K562 (cell line): ENCODE data around the gene CNOT9. TPM values are rescaled to one million over a fixed set of nuclear protein-coding genes. Genes with fewer than 3 reads are reported as not detected.

Source experiments
- ATAC-seq: fragments of 200-7000 bp; cut with Tn5 transposase; 3 replicates; pipeline ENCODE4 v1.9.1; 2020; ENCODE audit warnings: moderate library complexity
- BruUV-seq: library from RNA; stranded (reverse); fragments of 400-500 nt; replicated peaks from 2 replicates; lab custom pipeline; 2021; lab: Mats Ljungman, UMichigan
- CTCF ChIA-PET: fragments of 300-600 bp; formaldehyde crosslinking; extraction: SDS; loops from one replicate; lab custom pipeline; 2021; ENCODE audit warnings: low intra/inter-chr PET ratio; lab: Yijun Ruan, JAX
- POLR2A ChIA-PET: fragments of 300-600, 350-650 bp; sonication (Branson Sonifier 250); formaldehyde crosslinking; extraction: SDS; loops from one replicate; lab custom pipeline; 2021; ENCODE audit warnings: antibody characterized with exemption, inconsistent platforms; lab: Yijun Ruan, JAX
- DNase-seq, 4 experiments: peaks; one replicate each; pipeline versions ENCODE4 v3.0.0 to v3.0.0-alpha.2; 2011 to 2018; ENCODE audit warnings: low spot score in 3 of 4, mixed read lengths in 3 of 4; ENCODE audit errors: extremely low read depth in 1 of 4
- FAIRE-seq: peaks from 2 replicates; lab custom pipeline; 2011; peaks lifted over from hg19 to GRCh38; lab: Jason Lieb, UNC
- H2AFZ ChIP-seq: 2 replicates; pipeline ENCODE4 v1.6.0; 2011; ENCODE audit warnings: low read depth, low read length, control low read depth, inconsistent platforms
- H3K27ac ChIP-seq: fragments of 200-600 bp; 3 replicates; pipeline ENCODE4 v1.8.0; 2011; ENCODE audit warnings: low read depth, mild to moderate bottlenecking, control low read depth, inconsistent platforms, low read length, moderate library complexity, mixed read lengths; ENCODE audit errors: extremely low read depth
- H3K27me3 ChIP-seq, 2 experiments: fragments of 300-600 bp in 1 of 2; 2 replicates in 1 of 2; 3 replicates in 1 of 2; pipeline versions ENCODE4 v1.6.0 to v1.8.0; 2011; ENCODE audit warnings: inconsistent platforms in 2 of 2, low read length in 2 of 2, mild to moderate bottlenecking in 1 of 2, mixed read lengths in 1 of 2, moderate library complexity in 1 of 2; ENCODE audit not compliant: control insufficient read depth in 2 of 2, insufficient read depth in 2 of 2
- H3K36me3 ChIP-seq: fragments of 300-600 bp; 3 replicates; pipeline ENCODE4 v1.8.0; 2011; ENCODE audit warnings: mild to moderate bottlenecking, low read length, inconsistent platforms; ENCODE audit not compliant: control insufficient read depth, insufficient read depth
- H3K4me1 ChIP-seq, 2 experiments: fragments of 200-600 bp in 1 of 2; replicated peaks in 1 of 2; 2 replicates in 1 of 2; 3 replicates in 1 of 2; pipeline versions ENCODE4 v1.5.1 to v1.8.0; 2011; ENCODE audit warnings: inconsistent platforms in 2 of 2, low read length in 2 of 2, mild to moderate bottlenecking in 1 of 2, mixed read lengths in 1 of 2, moderate library complexity in 1 of 2; ENCODE audit not compliant: control insufficient read depth in 2 of 2, insufficient read depth in 2 of 2
- H3K4me2 ChIP-seq: 2 replicates; pipeline ENCODE4 v1.6.1; 2011; ENCODE audit warnings: low read length, control low read depth, inconsistent platforms, mixed read lengths; ENCODE audit not compliant: insufficient read depth
- H3K4me3 ChIP-seq: fragments of 200-600 bp; sonication (generic), shearing (Covaris generic); 2 replicates; pipeline ENCODE4 v1.5.1; 2016; ENCODE audit warnings: control low read depth, inconsistent platforms
- H3K79me2 ChIP-seq: fragments of 200-600 bp; 3 replicates; pipeline ENCODE4 v1.8.0; 2011; ENCODE audit warnings: low read length, inconsistent platforms; ENCODE audit not compliant: control insufficient read depth, insufficient read depth
- H3K9ac ChIP-seq, 2 experiments: 2 replicates each; pipeline versions ENCODE4 v1.6.0 to v1.6.1; 2011; ENCODE audit warnings: low read depth in 2 of 2, low read length in 2 of 2, control low read depth in 1 of 2, inconsistent platforms in 1 of 2, mild to moderate bottlenecking in 1 of 2, mixed read lengths in 1 of 2; ENCODE audit not compliant: insufficient read depth in 1 of 2
- H3K9me1 ChIP-seq: one replicate; pipeline ENCODE4 v1.6.0; 2011; ENCODE audit warnings: inconsistent platforms, mild to moderate bottlenecking, low read length, moderate library complexity; ENCODE audit not compliant: control insufficient read depth, insufficient read depth
- H3K9me3 ChIP-seq: replicated peaks from 2 replicates; pipeline ENCODE4 v1.5.1; 2011; ENCODE audit warnings: low read depth, low read length, inconsistent platforms; ENCODE audit not compliant: control insufficient read depth, insufficient read depth
- H4K20me1 ChIP-seq: replicated peaks from 2 replicates; pipeline ENCODE4 v1.6.1; 2011; ENCODE audit warnings: low read length, inconsistent platforms, mixed read lengths; ENCODE audit not compliant: control insufficient read depth, insufficient read depth
- CBFA2T2 ChIP-seq: fragments of 450-650 bp; conservative IDR thresholded peaks from 2 replicates; pipeline ENCODE4 v1.6.1; 2017; ENCODE audit warnings: mild to moderate bottlenecking
- HMG20A ChIP-seq: fragments of 450-650 bp; formaldehyde crosslinking; conservative IDR thresholded peaks from 2 replicates; pipeline ENCODE4 v1.4.0; 2020; ENCODE audit warnings: mild to moderate bottlenecking, mixed read lengths
- SLC30A9 ChIP-seq: fragments of 250-450 bp; sonication (Bioruptor Pico); IDR thresholded peaks from 2 replicates; pipeline ENCODE4 v1.8.0; 2022; ENCODE audit warnings: mild to moderate bottlenecking, moderate library complexity
- ZNF121 ChIP-seq: sonication (generic); formaldehyde crosslinking; conservative IDR thresholded peaks from 2 replicates; pipeline ENCODE4 v1.8.0; 2022; ENCODE audit warnings: missing genetic modification reagents
- ZNF23 ChIP-seq: fragments of 250-450 bp; sonication (Bioruptor Pico); IDR thresholded peaks from 2 replicates; pipeline ENCODE4 v1.4.0; 2020; ENCODE audit warnings: mild to moderate bottlenecking
- WGBS: fragments of 100-300 bp; shearing (Covaris generic); methylation state at CpG from one replicate; pipeline ENCODE4 v1.1.6; 2016; ENCODE audit warnings: low coverage, mixed read lengths; ENCODE audit not compliant: insufficient coverage; ENCODE audit errors: missing lambda C conversion rate; 5-methylcytosine and 5-hydroxymethylcytosine counted together
- in situ Hi-C: fragments of 300-500 bp; cut with MboI; formaldehyde crosslinking; loops from 4 replicates; pipeline ENCODE4 v1.15.0; 2018; ENCODE audit warnings: inconsistent platforms, mixed read lengths
- intact Hi-C: fragments of 100-400 bp; cut with micrococcal nuclease; formaldehyde crosslinking; loops from 2 replicates; pipeline ENCODE4 v1.14.2; 2022
- polyA plus RNA-seq, 8 experiments: library from polyadenylated mRNA; depleted of rRNA in 4 of 8; stranded (reverse) in 5 of 8; unstranded in 3 of 8; fragments of >200 nt; fragmentation: Nextera tagmentation in 2 of 8; fragmentation: Illumina TruSeq in 1 of 8; extraction: Ambion mirVana in 2 of 8; extraction: Trizol in 1 of 8; gene quantifications; 2 replicates each; pipeline versions ENCODE4 v1.2.1 to v1.2.3, GENCODE V29; 2011 to 2014; ENCODE audit warnings: inconsistent platforms in 1 of 8, missing spikeins in 1 of 8
- total RNA-seq, 7 experiments: library from RNA; depleted of rRNA in 6 of 7; stranded (reverse); fragments of >200 nt in 6 of 7; fragmentation: Illumina TruSeq in 2 of 7; extraction: Trizol in 2 of 7; gene quantifications; 2 replicates each; pipeline versions ENCODE4 v1.2.1 to v1.2.3, GENCODE V29; 2011 to 2021; ENCODE audit warnings: low replicate concordance in 1 of 7
- TF ChIP-seq, protein P1 (sequence below): IDR thresholded peaks from 2 replicates; pipeline ENCODE4 v1.6.1; 2011; ENCODE audit warnings: borderline replicate concordance, low read depth, mild to moderate bottlenecking, moderate library complexity, low read length; ENCODE audit not compliant: insufficient read depth, poor library complexity, severe bottlenecking
- TF ChIP-seq, protein P2 (sequence below): fragments of 450-650 bp; IDR thresholded peaks from 2 replicates; pipeline ENCODE4 v1.6.1; 2018; ENCODE audit not compliant: partially characterized antibody
- TF ChIP-seq, protein P3 (sequence below): sonication (generic); formaldehyde crosslinking; IDR thresholded peaks from 2 replicates; pipeline ENCODE4 v1.8.1; 2023; ENCODE audit warnings: missing genetic modification reagents, mild to moderate bottlenecking, borderline replicate concordance

CNOT9 gene
- total and polyA plus RNA-seq, 9 of the 15 experiments (the other 6 are each of a cell fraction or from before 2014, with no cell fraction given): 19.0 to 82.6 (median 46.7) TPM

DNA sequence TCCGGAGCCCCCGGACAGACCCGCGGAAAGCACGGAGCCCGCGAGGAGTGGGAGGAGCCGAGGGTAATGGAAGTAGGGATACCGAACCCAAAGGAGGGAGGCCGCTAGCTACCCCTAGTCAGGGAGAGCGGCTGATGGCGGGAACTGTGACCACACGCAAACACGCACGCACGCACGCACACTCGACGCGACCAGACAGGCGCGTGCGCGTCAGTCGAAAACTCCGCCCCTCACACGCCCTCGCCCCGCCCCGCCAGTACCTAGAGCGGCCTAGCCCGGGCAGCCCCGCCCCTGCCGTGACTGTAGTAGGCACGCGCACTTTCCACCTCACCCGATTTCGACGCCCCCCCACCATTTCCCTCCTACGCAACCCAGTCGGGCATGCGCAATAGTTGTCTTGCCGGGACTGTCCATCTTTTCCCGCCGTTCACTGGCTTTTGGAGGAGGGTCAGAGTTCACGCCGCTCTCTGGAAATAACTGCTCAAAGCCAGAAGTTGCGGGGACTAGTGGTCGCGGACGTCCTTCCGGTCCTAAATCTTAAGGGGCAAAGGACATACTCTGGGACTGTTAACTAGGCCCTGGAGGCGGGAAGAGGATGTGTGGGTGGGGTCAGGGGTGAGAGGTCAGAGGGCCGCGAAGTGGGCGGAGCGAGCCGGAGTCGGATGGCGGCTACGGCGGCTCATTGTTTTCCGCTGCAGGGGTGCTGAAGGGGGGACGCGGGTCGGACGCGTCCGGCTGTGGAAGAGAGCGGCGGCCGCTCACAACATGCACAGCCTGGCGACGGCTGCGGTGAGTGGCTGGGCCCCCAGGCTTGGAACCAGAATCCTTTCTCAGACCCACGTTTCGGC is at the start of gene CNOT9, which contains the start of gene USP37 (continued):
- TF ChIP-seq HMG20A (CRISPR knock-in tag) (no peak), SLC30A9 (CRISPR knock-in tag) (no peak), CBFA2T2 (no peak)
- TF ChIP-seq, protein P1, sequence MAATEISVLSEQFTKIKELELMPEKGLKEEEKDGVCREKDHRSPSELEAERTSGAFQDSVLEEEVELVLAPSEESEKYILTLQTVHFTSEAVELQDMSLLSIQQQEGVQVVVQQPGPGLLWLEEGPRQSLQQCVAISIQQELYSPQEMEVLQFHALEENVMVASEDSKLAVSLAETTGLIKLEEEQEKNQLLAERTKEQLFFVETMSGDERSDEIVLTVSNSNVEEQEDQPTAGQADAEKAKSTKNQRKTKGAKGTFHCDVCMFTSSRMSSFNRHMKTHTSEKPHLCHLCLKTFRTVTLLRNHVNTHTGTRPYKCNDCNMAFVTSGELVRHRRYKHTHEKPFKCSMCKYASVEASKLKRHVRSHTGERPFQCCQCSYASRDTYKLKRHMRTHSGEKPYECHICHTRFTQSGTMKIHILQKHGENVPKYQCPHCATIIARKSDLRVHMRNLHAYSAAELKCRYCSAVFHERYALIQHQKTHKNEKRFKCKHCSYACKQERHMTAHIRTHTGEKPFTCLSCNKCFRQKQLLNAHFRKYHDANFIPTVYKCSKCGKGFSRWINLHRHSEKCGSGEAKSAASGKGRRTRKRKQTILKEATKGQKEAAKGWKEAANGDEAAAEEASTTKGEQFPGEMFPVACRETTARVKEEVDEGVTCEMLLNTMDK: no peak

DNA sequence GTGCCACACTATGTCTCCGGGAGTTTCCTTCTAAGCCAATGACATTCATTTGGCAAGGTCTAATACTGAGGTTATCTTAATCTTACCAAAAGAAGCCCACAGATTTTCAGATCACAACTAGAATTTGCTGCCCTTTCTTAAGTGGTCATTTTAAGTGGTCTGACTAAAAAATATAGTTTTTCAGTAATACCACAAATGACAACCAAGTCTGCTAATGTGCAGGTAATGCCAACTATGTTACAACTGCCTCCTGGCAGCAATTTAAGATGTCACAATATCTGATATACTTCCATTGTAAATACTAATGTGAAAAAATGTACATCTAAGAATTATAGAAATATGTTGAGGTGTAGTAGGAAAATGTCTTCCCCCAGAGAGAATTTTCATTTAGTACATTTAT is 49.8 kb upstream of the CNOT9 start:
- Histone ChIP-seq H2AFZ (no peak overlapping the region), H3K27ac (no peak overlapping the region), H3K9ac (no peak overlapping the region), H3K9me3 (no peaks in the 10 kb centered on the region), H3K4me1 (no peaks in the 10 kb centered on the region), H3K79me2 (peaks cover 6% of the 10 kb centered on the region; the same call in 1 of the 3 replicates), H3K9me1 (no peaks in the 10 kb centered on the region), H3K36me3 (peaks cover 12% of the 10 kb centered on the region; the same call in 1 of the 3 replicates), H3K4me3 (no peak overlapping the region), H4K20me1 (no peaks in the 10 kb centered on the region), H3K4me2 (no peak overlapping the region), H3K27me3 (no peaks in the 10 kb centered on the region)
- FAIRE-seq (no peak), DNase-seq (no peak), ATAC-seq (no peak)
- in situ Hi-C loops: no loop called here
- ChIA-PET POLR2A (no interaction called here), CTCF (no interaction called here)
- BruUV-seq: no TSS peak
- 88% methylated on average over 1 of the region's 1 CpG for WGBS
- intact Hi-C loops: no loop called here
- TF ChIP-seq, protein P2, sequence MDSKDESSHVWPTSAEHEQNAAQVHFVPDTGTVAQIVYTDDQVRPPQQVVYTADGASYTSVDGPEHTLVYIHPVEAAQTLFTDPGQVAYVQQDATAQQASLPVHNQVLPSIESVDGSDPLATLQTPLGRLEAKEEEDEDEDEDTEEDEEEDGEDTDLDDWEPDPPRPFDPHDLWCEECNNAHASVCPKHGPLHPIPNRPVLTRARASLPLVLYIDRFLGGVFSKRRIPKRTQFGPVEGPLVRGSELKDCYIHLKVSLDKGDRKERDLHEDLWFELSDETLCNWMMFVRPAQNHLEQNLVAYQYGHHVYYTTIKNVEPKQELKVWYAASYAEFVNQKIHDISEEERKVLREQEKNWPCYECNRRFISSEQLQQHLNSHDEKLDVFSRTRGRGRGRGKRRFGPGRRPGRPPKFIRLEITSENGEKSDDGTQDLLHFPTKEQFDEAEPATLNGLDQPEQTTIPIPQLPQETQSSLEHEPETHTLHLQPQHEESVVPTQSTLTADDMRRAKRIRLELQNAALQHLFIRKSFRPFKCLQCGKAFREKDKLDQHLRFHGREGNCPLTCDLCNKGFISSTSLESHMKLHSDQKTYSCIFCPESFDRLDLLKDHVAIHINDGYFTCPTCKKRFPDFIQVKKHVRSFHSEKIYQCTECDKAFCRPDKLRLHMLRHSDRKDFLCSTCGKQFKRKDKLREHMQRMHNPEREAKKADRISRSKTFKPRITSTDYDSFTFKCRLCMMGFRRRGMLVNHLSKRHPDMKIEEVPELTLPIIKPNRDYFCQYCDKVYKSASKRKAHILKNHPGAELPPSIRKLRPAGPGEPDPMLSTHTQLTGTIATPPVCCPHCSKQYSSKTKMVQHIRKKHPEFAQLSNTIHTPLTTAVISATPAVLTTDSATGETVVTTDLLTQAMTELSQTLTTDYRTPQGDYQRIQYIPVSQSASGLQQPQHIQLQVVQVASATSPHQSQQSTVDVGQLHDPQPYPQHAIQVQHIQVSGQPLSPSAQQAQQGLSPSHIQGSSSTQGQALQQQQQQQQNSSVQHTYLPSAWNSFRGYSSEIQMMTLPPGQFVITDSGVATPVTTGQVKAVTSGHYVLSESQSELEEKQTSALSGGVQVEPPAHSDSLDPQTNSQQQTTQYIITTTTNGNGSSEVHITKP: no peak
- no peak for TF ChIP-seq ZNF121 (CRISPR knock-in tag)
- TF ChIP-seq, protein P3, sequence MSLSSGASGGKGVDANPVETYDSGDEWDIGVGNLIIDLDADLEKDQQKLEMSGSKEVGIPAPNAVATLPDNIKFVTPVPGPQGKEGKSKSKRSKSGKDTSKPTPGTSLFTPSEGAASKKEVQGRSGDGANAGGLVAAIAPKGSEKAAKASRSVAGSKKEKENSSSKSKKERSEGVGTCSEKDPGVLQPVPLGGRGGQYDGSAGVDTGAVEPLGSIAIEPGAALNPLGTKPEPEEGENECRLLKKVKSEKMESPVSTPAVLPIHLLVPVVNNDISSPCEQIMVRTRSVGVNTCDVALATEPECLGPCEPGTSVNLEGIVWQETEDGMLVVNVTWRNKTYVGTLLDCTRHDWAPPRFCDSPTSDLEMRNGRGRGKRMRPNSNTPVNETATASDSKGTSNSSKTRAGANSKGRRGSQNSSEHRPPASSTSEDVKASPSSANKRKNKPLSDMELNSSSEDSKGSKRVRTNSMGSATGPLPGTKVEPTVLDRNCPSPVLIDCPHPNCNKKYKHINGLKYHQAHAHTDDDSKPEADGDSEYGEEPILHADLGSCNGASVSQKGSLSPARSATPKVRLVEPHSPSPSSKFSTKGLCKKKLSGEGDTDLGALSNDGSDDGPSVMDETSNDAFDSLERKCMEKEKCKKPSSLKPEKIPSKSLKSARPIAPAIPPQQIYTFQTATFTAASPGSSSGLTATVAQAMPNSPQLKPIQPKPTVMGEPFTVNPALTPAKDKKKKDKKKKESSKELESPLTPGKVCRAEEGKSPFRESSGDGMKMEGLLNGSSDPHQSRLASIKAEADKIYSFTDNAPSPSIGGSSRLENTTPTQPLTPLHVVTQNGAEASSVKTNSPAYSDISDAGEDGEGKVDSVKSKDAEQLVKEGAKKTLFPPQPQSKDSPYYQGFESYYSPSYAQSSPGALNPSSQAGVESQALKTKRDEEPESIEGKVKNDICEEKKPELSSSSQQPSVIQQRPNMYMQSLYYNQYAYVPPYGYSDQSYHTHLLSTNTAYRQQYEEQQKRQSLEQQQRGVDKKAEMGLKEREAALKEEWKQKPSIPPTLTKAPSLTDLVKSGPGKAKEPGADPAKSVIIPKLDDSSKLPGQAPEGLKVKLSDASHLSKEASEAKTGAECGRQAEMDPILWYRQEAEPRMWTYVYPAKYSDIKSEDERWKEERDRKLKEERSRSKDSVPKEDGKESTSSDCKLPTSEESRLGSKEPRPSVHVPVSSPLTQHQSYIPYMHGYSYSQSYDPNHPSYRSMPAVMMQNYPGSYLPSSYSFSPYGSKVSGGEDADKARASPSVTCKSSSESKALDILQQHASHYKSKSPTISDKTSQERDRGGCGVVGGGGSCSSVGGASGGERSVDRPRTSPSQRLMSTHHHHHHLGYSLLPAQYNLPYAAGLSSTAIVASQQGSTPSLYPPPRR: no peak
- no peak for TF ChIP-seq ZNF23 (CRISPR knock-in tag)
